Tibial artery (tissue), 4 donors: ENCODE results near the gene CHORDC1.

Experiments used
- DNase-seq, 2 donors: peaks; one replicate each; pipeline ENCODE4 v3.0.0-alpha.2; 2019
- H3K27ac ChIP-seq, 2 donors: fragments of 200-600 bp; sonication (generic) in 1 of 2; 1 replicate in 1 of 2; 2 replicates in 1 of 2; pipeline ENCODE4 v1.5.1; 2018 to 2019; ENCODE audit warnings: mild to moderate bottlenecking in 1 of 2
- H3K27me3 ChIP-seq, 2 donors: fragments of 200-600 bp; sonication (generic) in 1 of 2; one replicate each; pipeline versions ENCODE4 v1.5.1 to v1.6.0; 2016 to 2019
- H3K36me3 ChIP-seq, 3 donors: fragments of 200-600 bp; sonication (generic) in 2 of 3; one replicate each; pipeline ENCODE4 v1.5.1; 2016 to 2019; ENCODE audit warnings: mild to moderate bottlenecking in 2 of 3
- H3K4me1 ChIP-seq, 4 donors: fragments of 200-600 bp; sonication (generic) in 2 of 4; 1 replicate in 3 of 4; 2 replicates in 1 of 4; pipeline ENCODE4 v1.5.1; 2016 to 2019
- H3K4me3 ChIP-seq, 2 donors: fragments of 200-600 bp; sonication (generic) in 1 of 2; 1 replicate in 1 of 2; 2 replicates in 1 of 2; pipeline ENCODE4 v1.5.1; 2018 to 2019; ENCODE audit warnings: mild to moderate bottlenecking in 2 of 2
- H3K9me3 ChIP-seq, 3 donors: fragments of 200-600 bp; sonication (generic) in 1 of 3; one replicate each; pipeline ENCODE4 v1.5.1; 2016 to 2019
- intact Hi-C: fragments of 100-400 bp; cut with DNase I; formaldehyde crosslinking; loops from one replicate; pipeline ENCODE4 v1.15.0; 2023; ENCODE audit warnings: low total_unique reads
- TF ChIP-seq, protein P1 (sequence below), 2 experiments: fragments of 200-600 bp in 1 of 2; fragments of 450-650 bp in 1 of 2; IDR thresholded peaks; one replicate each; pipeline ENCODE4 v1.5.1; 2017 to 2019; ENCODE audit warnings: antibody characterized with exemption in 2 of 2, mild to moderate bottlenecking in 1 of 2, moderate library complexity in 1 of 2

CHORDC1 gene

DNA sequence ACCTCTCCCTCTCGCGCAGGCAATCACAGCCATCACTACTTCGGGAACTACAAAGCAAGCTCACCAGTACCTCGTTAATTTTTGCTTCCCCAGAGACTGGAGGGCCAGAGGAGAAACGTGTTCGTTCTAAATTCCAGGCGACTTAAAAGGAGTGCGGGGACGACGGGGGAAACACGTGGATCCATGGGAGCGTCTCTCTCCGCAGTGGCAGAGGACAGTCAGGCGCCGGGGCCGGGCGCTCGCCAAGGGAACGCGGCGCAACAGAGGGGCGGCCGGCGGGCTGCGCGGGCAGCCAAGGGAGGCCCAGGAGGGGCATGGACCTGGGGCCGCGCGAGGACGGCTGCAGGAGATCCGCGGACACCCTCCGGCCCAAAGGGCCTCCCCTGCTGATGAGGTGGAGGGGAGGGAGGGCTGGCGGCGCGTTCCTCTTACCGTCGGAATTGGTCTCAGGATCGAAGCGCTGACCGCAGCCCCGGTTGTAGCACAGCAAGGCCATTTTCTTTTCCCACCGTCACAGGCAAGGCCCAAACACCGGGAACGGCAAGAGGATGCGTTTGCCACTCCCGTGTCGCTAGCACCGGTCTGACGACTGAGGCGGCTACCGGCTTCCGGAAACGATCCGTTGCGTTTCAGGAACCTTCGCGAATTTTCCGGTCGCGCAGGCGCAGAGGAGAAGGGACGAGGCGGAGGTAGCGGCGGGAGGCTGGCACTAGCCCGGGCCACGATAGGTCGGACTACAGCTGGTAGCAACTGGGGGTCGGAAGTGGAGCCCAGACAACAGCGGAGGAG is at the start of gene CHORDC1:
TSS of gene CHORDC1 (minus strand) at position 591 of the 789 bp plus-strand sequence. CDS start at position 496, 95 bp downstream.
- Histone ChIP-seq H3K9me3 (no peaks in the 10 kb centered on the region), H3K27me3 (no peaks in the 10 kb centered on the region), H3K27ac (peak within 1 kb of the TSS; percentile 92 to 95), H3K4me1 (peaks cover 0 to 35% (median 21%) of the 10 kb centered on the region in 4 donors), H3K4me3 (peak within 1 kb of the TSS; percentile 79 to 96), H3K36me3 (no peaks in the 10 kb centered on the region)
- peak; percentile 88 to 94 for DNase-seq
- intact Hi-C loops = no loop called here
- TF ChIP-seq, protein P1, sequence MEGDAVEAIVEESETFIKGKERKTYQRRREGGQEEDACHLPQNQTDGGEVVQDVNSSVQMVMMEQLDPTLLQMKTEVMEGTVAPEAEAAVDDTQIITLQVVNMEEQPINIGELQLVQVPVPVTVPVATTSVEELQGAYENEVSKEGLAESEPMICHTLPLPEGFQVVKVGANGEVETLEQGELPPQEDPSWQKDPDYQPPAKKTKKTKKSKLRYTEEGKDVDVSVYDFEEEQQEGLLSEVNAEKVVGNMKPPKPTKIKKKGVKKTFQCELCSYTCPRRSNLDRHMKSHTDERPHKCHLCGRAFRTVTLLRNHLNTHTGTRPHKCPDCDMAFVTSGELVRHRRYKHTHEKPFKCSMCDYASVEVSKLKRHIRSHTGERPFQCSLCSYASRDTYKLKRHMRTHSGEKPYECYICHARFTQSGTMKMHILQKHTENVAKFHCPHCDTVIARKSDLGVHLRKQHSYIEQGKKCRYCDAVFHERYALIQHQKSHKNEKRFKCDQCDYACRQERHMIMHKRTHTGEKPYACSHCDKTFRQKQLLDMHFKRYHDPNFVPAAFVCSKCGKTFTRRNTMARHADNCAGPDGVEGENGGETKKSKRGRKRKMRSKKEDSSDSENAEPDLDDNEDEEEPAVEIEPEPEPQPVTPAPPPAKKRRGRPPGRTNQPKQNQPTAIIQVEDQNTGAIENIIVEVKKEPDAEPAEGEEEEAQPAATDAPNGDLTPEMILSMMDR (IDR thresholded peaks at IDR 0.05) = peak in 1 of 2 experiments; percentile 1

- Histone ChIP-seq H3K4me1 (no peaks in the 10 kb centered on the region), H3K27me3 (no peaks in the 10 kb centered on the region), H3K36me3 (no peaks in the 10 kb centered on the region), H3K4me3 (no peak overlapping the region), H3K27ac (no peak overlapping the region), H3K9me3 (no peaks in the 10 kb centered on the region)
- intact Hi-C loops = no loop called here
- TF ChIP-seq, protein P1 (IDR thresholded peaks at IDR 0.05) = no peak
- no peak for DNase-seq
Measured at GRCh38 chr11:90257158-90257525, 34.3 kb upstream of the CHORDC1 start.

GRCh38 chr11:90256404-90257157 is 33.7 kb upstream of the CHORDC1 start:
- TF ChIP-seq, protein P1 (IDR thresholded peaks at IDR 0.05) = no peak
- Histone ChIP-seq H3K27me3 (no peaks in the 10 kb centered on the region), H3K36me3 (no peaks in the 10 kb centered on the region), H3K4me1 (no peaks in the 10 kb centered on the region), H3K4me3 (no peak overlapping the region), H3K9me3 (no peaks in the 10 kb centered on the region), H3K27ac (no peak overlapping the region)
- DNase-seq = no peak
- intact Hi-C loops = no loop called here

DNA sequence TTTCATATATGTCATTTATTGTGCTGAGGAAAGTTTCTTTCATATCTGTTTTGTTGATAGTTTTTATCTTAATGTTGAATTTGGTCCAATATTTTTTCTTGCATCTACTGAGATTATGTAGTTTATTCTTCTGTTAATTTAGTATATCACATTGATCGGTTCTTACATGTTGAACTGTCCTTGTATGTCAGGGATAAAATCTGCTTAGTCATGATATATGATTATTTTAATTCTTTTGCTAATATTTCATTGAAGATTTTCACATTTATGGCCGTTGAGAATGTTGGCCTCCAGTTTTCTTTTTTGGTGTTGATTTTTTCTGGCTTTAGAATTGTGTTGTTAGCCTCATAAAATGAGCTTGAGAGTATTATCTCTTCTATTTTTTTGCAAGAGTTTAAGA is 31.2 kb upstream of the CHORDC1 start:
- TF ChIP-seq, protein P1 (IDR thresholded peaks at IDR 0.05) = no peak

GRCh38 chr11:90252053-90252452 is 29.2 kb upstream of the CHORDC1 start:
- TF ChIP-seq, protein P1 (IDR thresholded peaks at IDR 0.05) = no peak
- Histone ChIP-seq H3K4me3 (no peak overlapping the region), H3K27ac (no peak overlapping the region), H3K9me3 (no peaks in the 10 kb centered on the region), H3K36me3 (no peaks in the 10 kb centered on the region), H3K4me1 (peaks cover 0 to 4% (median 0%) of the 10 kb centered on the region in 4 donors), H3K27me3 (no peaks in the 10 kb centered on the region)
- DNase-seq = no peak
- intact Hi-C loops = no loop called here

More for the DNA sequence above, 31.2 kb upstream of the CHORDC1 start:
- no peak for DNase-seq
- H3K9me3 ChIP-seq = no peaks in the 10 kb centered on the region
- H3K27ac ChIP-seq = no peak overlapping the region
- H3K27me3 ChIP-seq = no peaks in the 10 kb centered on the region
- intact Hi-C loops = no loop called here
- peaks cover 0 to 4% (median 0%) of the 10 kb centered on the region in 4 donors for H3K4me1 ChIP-seq
- H3K4me3 ChIP-seq = no peak overlapping the region
- H3K36me3 ChIP-seq = no peaks in the 10 kb centered on the region
